SK-N-SH (cell line): ENCODE results near the gene IQGAP2.

Source experiments
- CHD2 ChIP-seq: fragments of 150-350 bp; IDR thresholded peaks from 2 replicates; pipeline ENCODE4 v1.6.1; 2018; ENCODE audit warnings: low read length; ENCODE audit not compliant: partially characterized antibody
- CTCF ChIP-seq: fragments of 200-600 bp; sonication (generic); IDR thresholded peaks from 2 replicates; pipeline ENCODE4 v1.6.1; 2017; ENCODE audit warnings: antibody characterized with exemption, mild to moderate bottlenecking, moderate library complexity

- TF ChIP-seq CTCF (no peak), CHD2 (no peak)
Measured at GRCh38 chr5:76471406-76471805, 68.3 kb downstream of the IQGAP2 start.
